NCI-H2227 treated with DMSO at 0.1 percent for 48 hours (cell line): ENCODE measurements around the gene CCDC61.

ENCODE experiments used
- DNase-seq: peaks from one replicate; lab custom pipeline; 2025; lab: John Stamatoyannopoulos, UW

Gene CCDC61, protein sequence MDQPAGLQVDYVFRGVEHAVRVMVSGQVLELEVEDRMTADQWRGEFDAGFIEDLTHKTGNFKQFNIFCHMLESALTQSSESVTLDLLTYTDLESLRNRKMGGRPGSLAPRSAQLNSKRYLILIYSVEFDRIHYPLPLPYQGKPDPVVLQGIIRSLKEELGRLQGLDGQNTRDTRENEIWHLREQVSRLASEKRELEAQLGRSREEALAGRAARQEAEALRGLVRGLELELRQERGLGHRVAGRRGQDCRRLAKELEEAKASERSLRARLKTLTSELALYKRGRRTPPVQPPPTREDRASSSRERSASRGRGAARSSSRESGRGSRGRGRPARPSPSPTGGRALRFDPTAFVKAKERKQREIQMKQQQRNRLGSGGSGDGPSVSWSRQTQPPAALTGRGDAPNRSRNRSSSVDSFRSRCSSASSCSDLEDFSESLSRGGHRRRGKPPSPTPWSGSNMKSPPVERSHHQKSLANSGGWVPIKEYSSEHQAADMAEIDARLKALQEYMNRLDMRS

DNA sequence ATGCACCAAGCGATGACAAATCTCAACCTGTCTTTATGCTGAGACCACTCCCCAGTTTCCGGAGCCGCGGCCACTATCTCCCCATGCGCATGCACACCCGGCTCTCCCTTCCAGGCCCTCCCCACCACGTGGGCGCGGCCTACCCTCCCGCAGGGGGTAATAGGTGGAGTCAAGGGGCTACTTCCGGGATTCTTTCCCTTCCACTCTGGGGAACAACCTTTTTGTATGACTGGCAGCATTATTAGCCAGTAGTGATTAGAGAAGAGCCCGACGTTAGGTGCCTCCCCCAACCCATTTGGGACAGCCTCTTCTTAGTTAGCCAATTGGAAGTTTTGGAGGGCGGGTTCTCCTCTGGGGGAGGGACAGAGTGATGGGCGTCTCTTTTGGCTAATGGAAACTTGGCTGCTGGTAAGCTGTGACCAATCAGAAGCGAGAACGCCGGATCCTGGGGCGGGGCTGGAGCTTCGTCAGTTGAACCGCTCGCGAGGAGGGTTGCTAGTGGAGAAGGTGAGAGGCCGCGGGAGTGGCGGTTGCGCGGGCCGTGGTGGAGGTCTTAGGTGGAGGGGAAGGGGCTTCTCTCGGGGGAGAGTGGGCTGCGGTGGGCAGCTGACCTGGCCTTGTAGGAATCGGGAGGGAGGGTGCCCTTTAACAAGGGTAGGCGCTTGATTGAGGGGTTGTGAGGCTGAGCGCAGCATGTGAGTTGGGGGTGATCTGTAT is at the start of gene CCDC61:
CCDC61 (plus strand) TSS at position 470 of the 717 bp plus-strand sequence. CDS start 7,552 bp downstream, outside the sequence.
- peak; percentile 98 for DNase-seq

DNA sequence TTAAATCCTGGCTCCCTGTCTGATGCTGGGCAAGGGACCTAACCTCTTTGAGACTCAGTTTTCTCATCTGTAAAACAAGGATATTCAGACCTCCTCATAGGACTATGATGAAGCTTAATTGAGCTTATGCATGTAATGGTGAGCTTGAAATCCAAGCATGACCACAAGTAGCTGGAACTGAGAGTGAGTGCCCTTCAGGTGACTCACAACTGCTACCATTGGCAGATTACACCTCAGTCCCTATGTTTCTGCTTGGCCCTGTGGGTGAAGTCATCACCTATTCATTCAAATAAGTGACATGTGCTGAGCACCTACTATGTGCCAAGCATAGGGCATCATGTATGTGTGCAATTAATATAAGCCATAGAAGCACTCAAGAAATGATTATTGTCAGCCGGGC is 47.3 kb upstream of the CCDC61 start:
- DNase-seq, result no peak

DNA sequence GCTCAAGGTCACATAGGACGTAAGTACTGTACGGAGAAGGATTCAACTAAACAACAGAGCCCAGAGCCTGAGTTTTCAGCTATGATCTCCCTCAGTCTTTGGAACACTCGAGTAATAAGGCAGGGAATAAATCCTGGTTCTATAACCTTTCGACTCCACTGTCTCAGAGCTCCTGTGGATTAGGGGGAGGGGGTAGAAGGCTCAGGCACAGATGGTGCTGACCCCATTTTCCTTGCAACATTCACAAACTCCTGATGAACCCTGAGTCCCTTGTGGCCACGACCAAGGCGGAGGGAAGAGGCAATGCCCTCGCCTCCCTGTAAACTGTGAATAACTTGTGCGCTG is 43.0 kb upstream of the CCDC61 start:
- DNase-seq, result no peak

DNA sequence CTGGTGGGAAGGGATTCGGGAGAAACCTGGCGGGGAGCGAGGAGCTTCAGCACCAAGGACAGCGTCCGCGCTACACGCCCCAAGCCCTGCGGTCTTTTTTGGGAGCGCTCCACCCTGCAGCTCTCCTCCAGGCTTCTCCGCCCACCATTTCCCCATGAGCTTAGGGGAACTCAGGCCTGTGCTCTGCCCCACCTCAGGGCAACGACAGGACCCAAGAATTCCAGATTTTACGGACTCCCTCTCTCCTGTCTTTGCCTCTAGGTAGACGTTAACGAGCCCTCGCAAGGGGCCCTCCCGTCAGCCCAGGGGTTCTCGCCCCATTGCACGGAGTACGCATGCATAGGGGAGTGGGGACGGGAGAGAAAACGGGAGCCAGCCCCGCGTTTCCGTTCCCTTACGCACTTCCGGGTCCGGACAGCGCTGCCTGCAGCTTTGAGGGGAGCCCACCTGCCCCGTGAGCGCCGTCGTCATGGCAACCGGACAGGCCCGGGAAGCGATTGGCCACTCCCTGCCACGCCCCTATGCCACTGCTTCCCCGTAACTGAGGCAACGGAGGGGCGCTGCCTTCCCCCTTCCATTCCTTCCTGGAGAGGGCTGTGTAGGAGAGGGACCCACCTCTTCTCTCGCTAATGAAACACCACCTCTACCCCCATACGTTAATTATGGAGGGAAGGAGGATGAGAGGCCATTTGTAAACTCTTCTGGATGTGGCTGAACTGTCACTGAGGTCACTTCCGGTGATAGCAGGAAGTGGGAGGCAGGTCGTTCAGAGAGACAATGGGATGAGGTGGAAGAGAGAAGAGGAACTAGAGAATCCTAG is 42.4 kb upstream of the CCDC61 start:
- DNase-seq, result peak; percentile 65

DNA sequence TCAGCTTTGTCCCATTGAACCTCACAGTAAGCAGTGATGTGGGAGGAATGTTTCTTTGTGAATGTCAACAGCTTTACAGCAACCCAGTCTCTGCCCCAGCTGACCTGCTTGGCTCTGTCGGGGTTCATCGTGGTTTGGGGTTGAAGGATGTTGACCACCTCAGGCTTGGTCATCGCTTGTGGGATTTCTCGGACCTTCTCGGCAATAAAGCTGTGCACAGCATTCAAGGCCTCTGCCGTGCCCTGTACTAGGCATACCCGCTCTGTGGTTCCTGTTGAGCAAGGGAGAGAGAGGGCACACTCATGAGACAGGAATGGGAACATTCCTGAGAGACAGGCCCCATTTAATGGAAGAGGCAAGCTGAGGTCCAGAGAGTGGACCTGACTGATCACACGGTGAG is 41.6 kb upstream of the CCDC61 start:
- DNase-seq, result no peak

DNA sequence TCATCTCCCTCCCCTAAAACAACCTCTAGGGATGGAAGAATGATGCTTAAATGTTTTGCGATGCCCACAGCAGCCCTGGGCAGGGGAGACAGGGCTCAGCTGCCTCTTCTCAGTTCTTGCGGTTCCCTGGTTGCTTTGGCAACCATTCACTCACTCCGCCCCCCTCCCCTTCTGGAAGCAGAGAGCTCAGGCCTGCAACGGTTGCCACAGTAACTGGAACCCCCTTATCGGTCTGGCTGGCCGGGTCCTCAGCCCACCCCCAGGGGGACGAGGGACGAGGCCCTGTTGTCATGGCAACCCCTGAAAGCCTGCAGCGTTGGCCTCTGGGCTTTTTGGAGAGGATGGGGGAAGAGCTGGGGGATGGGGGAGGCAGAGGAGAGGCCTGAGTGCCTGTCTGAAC is 41.1 kb upstream of the CCDC61 start:
- DNase-seq, result peak; percentile 87

DNA sequence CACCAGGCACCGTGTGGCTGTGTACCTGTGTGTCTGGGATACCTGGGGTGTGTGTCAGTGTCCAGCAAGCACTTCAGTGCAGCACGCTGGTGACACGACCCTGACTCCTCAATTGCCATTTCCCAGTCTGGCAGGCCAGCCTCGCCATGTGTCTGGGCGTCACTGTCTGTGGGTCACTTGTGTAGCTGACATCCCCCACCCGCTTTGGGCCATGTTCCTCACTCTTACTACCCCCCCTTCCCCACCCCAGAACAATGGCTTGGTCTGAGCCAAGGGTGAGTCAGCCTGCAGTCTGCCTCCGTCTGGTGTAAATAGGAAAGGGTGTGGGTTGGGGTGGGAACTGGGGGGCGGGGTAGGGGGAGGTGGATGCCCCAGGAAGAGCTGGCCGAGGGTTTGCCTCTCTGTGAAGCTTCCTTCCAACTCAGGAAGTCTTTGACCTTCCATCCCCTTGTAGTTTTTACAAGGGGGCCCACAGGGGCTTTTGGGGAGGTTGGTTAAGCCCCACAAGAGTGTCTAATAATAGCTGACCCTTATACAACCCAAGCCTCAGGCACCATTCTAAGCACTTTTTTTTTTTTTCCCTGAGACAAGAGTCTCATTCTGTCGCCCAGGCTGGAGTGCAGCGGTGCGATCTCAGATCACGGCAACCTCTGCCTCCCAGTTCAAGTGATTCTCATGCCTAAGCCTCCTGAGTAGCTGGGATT is 39.2 kb upstream of the CCDC61 start:
- peak; percentile 20 for DNase-seq

DNA sequence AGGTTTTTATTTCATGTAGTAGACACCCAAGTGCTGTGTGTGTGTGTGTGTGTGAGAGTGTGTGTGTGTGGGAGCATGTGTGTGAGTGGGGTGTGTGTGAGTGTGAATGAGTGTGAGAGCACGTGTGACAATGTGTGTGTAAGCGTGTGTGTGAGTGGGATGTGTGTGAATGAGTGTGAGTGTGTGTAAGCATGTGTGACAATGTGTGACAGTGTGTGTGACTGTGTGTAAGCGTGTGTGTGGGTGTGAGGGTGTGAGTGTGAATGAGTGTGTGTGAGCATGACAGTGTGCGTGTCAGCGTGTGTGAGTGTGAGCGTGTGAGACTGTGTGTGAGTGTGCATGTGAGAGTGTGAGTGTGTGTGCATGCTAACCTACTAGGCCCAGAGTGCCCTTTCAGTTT is 36.9 kb upstream of the CCDC61 start:
- no peak for DNase-seq

DNA sequence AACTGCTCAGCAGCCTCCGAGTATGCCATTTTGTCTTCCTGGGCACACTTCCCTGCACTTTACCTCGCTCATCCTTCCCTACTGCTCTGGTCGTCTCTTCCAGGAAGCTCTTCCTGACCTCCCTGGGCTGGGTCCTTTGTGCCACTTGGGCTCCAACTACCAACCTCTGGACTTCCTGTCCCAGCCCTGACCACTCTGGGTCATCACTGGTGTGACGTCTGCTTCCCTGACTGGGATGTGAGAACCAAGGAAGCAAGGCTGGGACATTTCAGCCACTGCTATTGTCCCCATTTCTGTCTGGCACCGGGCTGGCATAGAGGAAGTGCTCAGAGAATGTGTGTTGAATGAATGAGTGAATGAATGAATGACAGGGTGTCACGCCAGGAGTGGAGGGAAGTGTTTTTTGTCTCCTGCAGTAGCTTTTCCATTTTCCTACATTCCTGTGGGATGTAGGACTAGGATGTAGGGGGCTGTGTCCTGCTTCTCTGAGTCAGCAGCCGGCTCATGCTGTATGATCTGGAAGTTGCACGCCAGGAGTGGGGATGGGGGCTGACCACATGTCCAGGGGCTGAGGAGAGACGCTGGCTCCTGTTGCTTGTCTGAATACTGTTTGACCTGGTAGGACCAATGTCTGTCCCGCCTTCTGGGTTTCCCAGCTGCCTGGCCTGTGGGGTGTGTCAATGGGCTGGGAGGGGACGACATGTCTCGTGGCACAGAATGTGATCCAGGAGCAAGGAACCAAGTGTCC is 36.3 kb upstream of the CCDC61 start:
- no peak for DNase-seq

DNA sequence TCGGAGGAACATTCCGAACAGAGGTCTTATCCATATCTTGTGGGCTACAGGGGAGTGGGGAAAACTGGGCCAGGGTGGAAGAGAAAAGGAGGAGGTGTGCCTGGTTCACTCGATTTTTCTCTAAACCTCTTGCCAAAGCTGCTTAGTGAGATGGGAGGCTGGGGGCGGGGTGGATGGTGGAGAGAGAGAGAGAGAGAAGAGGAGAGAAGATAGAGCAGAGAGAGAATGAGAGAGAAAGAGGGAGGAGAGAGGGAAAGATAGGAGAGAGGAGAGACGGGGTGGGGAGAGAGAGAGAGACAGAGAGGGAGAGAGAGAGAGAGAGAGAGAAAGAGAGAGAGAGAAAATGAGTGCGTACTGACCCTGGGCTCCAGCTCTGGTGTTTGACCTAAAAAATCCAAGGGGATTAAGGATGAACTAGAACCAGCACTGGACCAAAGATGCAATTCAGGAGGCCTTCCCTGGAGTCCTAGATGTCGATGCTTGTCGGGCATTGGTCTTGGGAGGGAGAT is 35.7 kb upstream of the CCDC61 start:
- DNase-seq, result no peak

DNA sequence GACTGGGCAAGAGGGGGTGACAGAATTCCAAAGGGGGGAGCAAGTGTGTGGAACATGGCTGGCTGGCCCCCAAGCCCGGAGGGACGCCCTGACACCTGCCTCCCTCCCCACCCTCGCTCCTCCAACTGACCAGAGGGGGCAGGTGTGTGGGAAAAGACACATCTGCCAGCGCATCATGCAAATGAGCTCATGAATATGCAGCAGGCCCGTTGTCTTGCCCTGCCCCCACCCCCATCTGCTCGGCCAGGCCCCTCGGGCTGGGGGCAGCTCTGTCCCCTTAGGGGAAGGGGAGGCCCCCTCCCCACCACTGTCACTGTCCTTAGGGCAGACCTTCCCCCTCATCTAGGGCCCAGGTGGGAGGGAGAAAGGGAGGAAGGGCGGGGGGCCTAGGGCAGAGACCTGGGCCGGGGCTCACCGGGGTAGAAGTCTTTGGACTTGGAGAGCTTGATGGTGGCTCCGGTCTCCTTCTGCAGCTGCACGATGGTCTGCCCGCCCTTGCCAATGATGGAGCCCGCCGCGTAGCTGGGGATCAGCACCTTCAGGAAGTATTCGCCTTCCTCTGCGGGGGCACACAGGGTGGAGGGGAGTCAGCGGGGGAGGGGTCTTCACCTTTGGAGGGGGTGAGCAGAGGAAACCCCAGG is 34.6 kb upstream of the CCDC61 start:
- no peak for DNase-seq

DNA sequence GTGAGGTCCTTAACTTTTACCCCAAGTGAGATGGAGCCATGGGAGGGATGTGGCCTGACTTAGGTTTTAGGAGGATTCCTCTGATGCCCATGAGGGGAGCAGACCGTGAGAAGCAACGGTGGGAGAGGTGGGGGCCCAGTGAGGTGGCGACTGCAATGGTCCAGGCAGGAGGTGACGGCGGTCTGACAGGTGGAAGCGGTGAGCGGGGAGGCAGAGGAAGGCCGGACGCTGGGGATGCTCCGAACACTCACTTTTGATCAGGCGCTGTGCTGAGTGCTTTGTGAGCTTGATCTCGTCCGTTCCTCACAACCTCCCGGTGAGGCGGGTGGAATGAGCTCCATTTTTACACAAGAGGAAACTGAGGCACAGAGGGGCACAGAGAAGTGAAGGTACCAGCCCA is 33.2 kb upstream of the CCDC61 start:
- DNase-seq, result no peak

DNA sequence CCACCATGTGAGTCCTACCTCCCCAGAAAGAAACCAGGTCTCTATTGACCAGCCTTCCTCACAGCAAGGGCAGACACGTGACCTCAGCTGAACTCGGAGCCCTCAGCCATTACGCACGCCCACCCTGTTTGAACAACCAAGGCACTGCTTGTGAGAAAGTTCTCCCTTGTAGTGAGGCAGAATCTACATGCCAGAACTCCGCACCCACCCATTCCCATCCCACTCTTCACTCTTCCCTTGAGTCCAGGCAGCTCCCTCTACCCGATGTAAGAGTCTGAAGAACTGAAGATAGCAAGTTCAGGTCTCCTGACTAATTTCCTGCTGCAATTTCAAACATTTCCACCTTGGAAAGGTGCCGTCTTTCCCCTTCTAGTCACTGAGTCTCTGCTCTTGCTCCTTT is 28.0 kb upstream of the CCDC61 start:
- DNase-seq, result no peak

DNA sequence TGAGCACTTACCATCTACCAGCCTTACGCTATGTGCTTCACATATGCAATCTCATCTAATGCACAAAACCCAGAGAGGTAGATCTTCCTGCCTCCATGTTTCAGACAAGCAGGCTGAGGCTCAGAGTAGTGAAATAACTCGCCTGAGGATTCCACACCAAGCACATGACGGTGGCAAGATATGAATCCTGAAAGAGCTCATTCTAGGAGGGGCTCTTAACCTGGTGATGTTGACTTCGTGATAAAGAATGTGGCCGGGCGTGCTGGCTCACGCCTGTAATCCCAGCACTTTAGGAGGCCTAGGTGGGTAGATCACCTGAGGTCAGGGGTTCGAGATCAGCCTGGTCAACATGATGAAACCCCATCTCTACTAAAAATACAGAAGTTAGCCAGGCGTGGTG is 26.6 kb upstream of the CCDC61 start:
- no peak for DNase-seq

DNA sequence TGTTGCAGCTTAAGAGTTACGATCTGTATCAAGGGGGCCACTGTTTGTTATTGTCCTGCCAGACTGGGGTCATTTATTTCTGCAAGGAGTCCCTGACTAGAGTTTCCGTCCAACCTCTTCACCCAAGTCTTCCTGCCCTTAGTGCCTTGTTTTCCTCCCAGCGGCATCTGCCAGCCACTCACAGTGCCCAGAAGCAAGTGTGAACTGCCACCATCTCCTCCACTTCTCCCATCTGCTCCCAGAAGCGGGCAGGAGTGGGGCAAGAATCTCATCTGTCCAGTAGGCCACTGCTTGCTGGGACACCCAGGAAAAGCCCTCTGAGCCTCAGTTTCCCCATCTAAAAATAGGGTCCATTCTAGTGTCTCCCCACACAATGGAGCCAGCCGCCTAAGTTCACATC is 25.6 kb upstream of the CCDC61 start:
- no peak for DNase-seq

DNA sequence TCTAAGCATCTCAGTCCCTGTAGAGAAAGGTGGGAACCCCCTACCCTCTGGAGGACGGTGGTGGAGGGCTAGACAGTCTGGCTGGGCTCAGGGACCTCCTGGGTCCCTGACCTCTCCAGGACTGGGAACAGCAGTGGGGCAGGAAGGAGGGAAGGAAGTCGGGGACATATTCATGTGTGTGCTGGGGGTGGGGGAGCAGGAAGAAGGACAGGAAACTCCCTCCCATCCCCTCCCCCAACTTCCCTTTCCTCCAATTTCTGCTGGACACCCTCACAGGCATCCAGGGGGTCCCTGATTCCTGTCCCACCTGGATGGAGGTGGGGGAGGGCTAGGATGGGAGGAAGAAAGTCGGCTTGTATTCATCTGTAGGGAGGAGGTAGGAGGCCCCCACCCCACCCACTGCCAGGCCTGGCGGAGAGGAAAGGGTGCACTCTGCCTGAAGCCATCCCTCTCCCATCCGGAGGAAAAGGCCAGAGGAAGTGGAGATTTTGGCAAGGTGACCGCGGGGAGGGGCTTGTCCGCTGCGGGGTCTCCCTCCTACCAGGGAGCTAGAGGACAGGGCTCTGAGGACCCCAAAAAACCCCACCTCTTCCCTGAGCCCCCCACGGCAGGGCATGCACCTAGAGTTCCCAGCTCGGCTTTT is 23.9 kb upstream of the CCDC61 start:
- no peak for DNase-seq

DNA sequence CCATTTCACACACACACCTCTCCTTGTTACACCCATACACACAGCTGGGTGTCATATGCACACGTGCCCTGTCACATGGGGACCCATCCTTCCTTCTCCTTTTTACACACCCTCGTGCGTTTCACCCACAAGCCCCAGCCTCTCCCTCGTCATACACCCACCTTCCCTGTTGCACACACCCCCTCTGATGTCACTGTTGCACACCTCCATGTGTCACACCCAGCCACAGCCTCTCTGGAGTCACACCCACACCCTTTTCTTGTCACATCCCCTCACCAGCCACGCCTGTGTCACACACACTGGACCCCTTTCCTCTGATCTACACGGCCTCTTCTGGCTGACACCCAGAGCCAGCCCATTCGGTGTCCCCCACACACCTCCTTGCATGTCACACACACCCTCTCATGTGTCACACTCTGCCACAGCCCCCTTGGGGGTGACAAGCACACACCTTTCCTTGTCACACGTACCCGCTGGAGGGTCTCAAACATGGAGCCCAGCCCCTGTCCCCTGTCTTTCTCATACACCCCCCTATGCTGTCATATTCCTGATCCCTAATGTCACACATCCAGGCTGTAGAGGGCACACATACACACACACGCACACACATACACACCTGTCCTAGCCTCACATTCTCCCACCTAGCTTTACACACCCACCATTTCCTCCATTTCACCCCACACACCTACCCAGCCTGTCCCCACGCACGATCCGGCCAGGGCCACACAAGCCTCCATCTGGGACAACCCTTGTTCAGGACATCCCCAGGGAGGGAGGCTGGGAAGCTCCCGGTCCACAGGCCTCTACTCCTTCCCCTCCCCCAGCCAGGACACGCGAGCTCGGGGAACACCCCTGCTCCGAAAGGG is 23.0 kb upstream of the CCDC61 start:
- no peak for DNase-seq

DNA sequence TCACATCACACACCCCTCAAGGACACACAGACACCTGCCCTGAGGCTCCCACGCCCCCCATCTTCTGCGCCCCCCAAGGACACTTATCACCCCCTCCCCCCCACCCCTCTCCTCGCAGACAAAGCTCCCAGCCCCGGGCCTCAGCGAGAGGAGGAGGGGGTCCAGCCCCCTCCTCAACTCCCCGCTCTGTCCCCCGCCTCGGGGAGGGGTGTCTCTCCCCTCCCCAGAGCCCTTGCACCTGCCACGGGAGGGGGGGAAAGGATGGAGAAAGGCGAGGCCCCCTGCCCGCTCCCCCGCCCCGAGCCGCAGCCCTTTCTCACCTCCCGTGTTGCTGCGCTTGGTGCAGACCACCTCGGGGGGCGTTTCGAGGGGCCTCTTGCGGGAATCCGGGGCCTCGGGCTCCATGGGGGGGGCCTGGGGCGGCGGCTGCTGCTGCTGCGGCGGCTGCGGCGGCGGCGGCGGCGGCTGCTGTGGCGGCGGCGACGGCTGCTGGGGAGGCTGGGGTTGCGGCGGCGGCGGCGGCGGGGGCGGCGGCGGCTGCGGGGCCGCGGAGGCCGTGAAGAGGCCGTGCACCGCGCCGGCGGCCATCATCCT is 22.2 kb upstream of the CCDC61 start:
- no peak for DNase-seq
